SKM-1 (cell line): Measurements from ENCODE around the gene ADAMTSL4.
"Not testable (repeated sequence)": the region's sequence is repeated elsewhere in the genome, so short reads cannot be mapped to it uniquely, and the experiment has no call there.

Experiments
- DNase-seq: peaks from one replicate; lab custom pipeline; 2025; ENCODE audit not compliant: unreplicated experiment; lab: John Stamatoyannopoulos, UW

ADAMTSL4 gene

GRCh38 chr1:150554086-150554452, 4.9 kb downstream of the ADAMTSL4 start:
- DNase-seq = no peak

DNA sequence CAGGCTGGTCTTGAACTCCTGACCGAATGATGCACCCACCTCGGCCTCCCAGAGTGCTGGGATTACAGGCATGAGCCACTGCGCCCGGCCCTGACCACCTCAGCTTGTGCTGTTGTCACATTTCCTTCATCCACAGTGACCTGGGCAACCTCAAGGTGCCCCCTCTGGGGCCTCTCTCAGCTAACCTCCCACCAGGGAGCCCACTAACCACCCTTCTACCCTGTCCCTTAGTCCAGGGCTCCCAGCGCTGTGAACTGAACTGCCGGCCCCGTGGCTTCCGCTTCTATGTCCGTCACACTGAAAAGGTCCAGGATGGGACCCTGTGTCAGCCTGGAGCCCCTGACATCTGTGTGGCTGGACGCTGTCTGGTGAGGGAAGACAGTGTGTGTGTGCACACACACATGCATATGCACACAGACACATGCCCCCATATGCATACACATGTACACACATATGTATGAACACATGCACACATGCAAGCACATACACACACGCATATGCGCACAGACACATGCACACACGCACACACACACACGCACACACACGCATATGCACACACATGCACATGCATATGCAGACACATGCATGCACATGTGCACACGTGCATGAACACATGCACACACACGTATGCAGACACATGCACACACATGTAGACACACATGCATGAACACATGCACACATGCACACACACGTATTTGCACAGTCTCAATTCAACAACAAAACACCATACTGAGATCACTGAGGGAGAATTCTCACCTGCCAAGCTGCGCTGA, 6.2 kb downstream of the ADAMTSL4 start:
- DNase-seq = no peak

DNA sequence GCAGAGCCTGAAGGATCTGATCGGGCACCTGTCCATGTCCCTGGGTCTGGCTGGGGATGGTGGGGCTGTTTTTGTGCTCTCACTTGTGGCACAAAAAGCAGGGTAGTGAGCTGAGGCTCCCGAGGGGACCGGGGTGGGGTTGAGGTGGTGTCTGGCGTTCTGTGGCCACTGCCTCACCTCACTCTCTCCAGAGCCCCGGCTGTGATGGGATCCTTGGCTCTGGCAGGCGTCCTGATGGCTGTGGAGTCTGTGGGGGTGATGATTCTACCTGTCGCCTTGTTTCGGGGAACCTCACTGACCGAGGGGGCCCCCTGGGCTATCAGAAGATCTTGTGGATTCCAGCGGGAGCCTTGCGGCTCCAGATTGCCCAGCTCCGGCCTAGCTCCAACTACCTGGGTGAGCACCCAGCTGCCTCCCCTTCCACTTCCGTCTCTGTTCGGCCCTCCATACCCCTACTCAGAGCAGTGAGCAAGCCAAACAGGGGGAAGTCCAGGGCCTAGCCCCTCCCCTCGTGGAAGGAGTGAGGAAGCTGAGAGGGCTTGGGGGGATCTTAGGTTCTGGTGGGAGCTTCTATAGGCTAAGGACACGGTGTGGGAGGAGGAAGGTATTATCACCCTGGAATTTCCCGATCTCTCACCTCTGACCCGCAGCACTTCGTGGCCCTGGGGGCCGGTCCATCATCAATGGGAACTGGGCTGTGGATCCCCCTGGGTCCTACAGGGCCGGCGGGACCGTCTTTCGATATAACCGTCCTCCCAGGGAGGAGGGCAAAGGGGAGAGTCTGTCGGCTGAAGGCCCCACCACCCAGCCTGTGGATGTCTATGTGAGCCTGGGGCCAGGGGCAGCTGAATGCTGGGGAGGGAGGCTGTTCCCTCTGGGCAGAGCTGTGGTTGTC, 7.0 kb downstream of the ADAMTSL4 start:
- no peak for DNase-seq

DNA sequence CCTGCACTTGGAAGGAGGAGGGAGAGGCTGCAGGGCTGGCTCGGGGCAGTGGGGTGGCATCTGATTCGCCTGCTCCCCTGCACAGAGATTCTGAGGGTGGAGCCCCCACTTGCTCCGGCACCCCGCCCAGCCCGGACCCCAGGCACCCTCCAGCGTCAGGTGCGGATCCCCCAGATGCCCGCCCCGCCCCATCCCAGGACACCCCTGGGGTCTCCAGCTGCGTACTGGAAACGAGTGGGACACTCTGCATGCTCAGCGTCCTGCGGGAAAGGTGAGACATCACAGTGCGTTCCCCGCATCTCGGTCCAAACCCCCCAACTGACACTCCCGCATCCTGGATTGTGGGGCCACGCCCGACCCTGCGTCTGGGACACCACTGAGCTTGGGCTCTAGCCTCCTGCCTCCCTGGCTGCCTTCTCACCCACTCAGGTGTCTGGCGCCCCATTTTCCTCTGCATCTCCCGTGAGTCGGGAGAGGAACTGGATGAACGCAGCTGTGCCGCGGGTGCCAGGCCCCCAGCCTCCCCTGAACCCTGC, 7.9 kb downstream of the ADAMTSL4 start:
- no peak for DNase-seq

- no peak for DNase-seq
Measured at GRCh38 chr1:150557813-150558212, 8.6 kb downstream of the ADAMTSL4 start.

- DNase-seq = no peak
Measured at GRCh38 chr1:150558303-150558704, 9.1 kb downstream of the ADAMTSL4 start.

DNA sequence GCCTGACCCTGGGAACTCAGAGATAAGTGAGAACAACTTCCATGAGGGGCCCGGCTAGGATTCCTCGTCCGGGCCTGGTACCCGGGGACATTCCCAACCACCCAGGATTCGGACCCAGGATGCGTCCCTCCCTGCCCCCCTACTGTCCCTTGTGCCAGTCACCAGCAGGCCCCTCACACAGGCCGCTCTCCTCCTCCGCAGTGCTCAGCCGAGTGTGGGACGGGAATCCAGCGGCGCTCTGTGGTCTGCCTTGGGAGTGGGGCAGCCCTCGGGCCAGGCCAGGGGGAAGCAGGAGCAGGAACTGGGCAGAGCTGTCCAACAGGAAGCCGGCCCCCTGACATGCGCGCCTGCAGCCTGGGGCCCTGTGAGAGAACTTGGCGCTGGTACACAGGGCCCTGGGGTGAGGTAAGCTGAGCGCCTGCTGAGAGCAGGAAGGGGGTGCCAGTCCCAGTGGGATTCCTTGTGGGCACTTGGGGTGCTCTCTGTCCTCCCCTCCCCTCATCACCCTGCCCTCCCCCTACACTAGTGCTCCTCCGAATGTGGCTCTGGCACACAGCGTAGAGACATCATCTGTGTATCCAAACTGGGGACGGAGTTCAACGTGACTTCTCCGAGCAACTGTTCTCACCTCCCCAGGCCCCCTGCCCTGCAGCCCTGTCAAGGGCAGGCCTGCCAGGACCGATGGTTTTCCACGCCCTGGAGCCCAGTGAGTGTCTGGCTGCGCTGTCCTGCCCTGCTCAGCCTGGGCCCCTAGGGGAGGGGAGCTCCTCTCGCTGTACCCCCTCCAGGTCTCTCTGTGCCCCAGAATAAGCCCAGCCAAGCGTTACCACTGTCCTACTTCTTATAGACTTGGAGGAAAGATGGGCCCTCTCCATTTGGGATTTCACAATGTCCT, 9.8 kb downstream of the ADAMTSL4 start:
- no peak for DNase-seq

- no peak for DNase-seq
Measured at GRCh38 chr1:150559656-150560010, 10.4 kb downstream of the ADAMTSL4 start.

DNA sequence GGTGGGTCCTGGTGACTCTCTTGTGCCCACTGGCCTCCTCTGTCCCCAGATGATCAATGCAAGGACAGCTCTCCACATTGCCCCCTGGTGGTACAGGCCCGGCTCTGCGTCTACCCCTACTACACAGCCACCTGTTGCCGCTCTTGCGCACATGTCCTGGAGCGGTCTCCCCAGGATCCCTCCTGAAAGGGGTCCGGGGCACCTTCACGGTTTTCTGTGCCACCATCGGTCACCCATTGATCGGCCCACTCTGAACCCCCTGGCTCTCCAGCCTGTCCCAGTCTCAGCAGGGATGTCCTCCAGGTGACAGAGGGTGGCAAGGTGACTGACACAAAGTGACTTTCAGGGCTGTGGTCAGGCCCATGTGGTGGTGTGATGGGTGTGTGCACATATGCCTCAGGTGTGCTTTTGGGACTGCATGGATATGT, 10.8 kb downstream of the ADAMTSL4 start:
- DNase-seq = peak; percentile 43

- DNase-seq = peak; percentile 40
Measured at GRCh38 chr1:150560576-150561253, 11.5 kb downstream of the ADAMTSL4 start.

DNA sequence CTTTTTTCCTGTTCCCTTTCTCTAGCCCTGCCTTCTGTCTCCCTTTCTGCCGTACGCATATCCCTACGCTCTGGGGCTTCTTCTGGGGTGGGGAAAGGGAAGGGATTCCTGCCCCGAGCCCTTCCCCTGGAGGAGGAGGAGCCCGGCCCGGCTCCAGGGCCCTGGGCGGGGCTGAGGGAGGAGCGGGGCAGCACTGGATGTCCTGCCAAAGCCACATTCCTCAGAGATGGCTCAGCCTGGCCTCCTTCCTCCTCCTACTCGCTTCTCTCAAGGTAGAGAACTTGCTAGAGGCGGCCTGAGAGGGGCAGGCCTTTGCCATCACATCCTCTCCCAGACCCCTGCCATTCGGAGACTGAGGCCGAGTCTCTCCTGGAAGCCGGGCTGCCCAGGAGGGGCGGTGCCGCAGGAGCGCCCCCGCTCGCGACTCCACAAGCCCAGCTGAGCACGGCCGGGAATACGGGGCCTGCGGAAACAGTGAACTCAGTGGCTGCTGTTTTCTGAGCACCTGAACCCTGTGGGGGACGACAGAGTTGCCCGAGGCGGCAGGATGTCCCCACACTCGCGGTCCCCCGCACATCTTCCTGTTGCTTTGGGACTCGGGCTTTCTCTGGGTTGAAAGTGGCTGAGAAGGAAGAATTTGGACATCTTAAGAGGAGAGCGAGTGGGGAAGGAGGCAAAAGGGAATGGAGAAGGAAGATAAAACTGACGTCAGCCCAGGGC, 12.2 kb downstream of the ADAMTSL4 start:
- no peak for DNase-seq

DNA sequence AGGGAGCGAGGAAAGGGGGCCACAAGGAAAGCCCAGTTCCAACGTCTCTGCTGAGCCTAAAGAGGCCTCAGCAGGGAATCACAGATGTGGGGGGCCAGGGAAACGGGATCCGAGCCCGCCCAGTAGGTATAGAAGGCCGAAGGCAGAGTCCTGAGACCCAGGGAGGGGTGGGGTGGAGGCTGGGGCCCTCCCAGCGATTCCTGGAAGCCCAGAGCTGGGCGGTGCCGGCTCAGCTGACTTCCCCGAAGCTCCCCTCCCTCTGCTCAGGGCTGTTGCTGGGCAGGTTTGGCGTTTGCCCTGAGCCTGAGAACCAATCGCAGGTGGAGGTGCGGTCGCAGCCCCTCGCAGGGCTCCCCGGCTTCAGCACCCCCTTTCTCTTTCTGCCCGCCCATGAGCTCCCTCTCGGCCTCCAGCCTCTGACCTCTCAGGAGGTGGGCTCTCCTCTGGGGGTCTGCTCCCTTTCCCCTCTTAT, 12.8 kb downstream of the ADAMTSL4 start:
- no peak for DNase-seq

GRCh38 chr1:150562446-150563339, 13.5 kb downstream of the ADAMTSL4 start:
- DNase-seq = no peak

DNA sequence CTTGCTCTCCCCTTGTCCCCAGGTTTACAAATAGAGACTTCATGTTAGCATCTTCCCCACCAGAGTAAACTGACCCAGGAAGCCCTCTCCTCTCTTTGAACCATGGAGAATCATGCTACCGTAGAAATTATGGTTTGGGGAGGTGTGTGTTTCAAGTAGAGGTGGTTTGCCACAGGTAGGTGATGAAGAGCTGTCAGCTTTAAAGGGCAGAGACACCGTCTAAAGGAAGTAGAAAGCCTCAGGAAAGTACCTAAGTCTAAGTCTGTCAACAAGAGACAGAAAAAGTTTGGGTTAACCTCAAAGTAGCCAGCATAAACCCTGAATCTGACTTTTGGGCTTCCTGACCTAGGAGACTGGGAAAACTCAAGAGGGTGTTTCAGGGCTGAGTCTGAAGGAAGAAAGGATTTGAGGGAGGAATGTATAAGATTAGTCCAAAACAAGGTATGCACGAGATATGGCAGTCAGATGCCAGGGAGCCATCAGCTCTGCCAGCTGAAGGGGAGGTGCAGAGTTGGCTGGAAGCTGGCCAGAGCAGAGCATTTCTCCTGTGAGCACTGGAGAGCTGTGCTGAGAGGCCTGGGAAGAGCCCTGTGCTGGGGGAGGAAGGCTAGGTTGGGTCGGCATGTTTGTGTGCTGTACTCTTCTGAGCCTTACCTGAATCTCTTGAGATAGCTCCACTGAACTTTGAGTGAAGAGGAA, 14.3 kb downstream of the ADAMTSL4 start:
- DNase-seq = no peak

DNA sequence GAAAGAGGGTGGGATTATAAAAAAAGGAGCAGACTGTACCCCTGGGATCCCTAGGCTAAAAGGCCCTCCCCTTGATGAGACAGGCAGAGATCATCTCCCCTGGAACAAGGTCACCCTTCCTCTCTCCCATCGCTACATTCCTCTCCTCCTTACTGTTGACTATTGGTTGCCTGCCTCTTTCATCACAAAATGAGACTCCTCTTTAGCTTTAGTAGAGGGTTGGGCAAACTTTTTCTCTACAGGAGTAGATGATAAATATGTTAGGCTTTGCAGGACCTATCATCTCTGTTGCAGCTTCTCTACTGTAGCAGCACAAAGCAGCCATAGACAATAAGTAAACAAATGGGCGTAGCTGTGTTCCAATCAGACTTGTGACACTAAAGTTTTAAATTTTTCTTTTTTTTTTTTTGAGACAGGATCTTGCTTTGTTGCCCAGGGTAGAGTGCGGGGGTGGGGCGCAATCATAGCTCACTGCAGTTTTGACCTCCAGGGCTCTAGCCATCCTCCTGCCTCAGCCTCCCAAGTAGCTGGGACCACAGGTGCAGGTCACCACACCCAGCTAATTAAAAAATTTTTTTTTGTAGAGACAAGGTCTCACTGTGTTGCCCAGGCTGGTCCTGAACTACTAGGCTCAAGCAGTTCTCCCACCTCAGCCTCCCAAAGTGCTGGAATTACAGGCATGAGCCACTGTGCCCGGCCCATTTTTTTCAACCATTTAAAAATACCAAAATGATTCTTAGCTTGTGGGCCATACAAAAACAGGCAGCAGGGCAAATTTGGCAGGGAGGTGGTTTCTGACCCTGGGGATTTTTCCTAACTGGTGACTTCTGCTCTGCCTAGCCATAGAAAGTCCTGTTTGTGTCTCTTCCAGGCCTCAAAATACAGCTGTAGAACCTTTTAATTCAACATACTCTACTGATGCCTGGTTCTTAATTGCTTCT, 15.1 kb downstream of the ADAMTSL4 start:
- DNase-seq = no peak

GRCh38 chr1:150565240-150565991, 16.2 kb downstream of the ADAMTSL4 start:
- not testable (repeated sequence) for DNase-seq
